B cell (primary cell): Measurements from ENCODE around the gene ATP4B. TPM values are rescaled to one million over a fixed set of nuclear protein-coding genes. Genes with fewer than 3 reads are reported as not detected.

ENCODE experiments used
- ATAC-seq: fragments of 200-7000 bp; cut with Tn5 transposase; one replicate; pipeline ENCODE4 v1.10.0; 2021; ENCODE audit warnings: low read depth, mild to moderate bottlenecking, moderate number of reproducible peaks, moderate library complexity
- CTCF ChIA-PET: fragments of 350-600 bp; sonication (Branson Sonifier 250); formaldehyde crosslinking; loops from one replicate; lab custom pipeline; 2021; ENCODE audit warnings: antibody characterized with exemption, inconsistent platforms; lab: Charles Lee
- POLR2A ChIA-PET: fragments of 350-600 bp; sonication (Branson Sonifier 250); formaldehyde crosslinking; loops from one replicate; lab custom pipeline; 2021; ENCODE audit warnings: antibody characterized with exemption; lab: Charles Lee
- DNase-seq: peaks from one replicate; pipeline ENCODE4 v3.0.0; 2013
- H2AFZ ChIP-seq: 2 replicates; pipeline ENCODE4 v1.6.1; 2012; ENCODE audit warnings: mild to moderate bottlenecking, low read depth, low read length; ENCODE audit not compliant: insufficient read depth, poor library complexity, severe bottlenecking
- H3K27ac ChIP-seq, 2 donors: 1 replicate in 1 of 2; 2 replicates in 1 of 2; pipeline ENCODE4 v1.5.1; 2012 to 2013; ENCODE audit warnings: low read length in 2 of 2, mild to moderate bottlenecking in 2 of 2, moderate library complexity in 1 of 2
- H3K27me3 ChIP-seq, 4 experiments: fragments of 200-600 bp in 1 of 4; sonication (generic) in 1 of 4; replicated peaks in 1 of 4; 1 replicate in 2 of 4; 2 replicates in 2 of 4; pipeline versions ENCODE4 v1.6.1 to v1.7.0; 2013 to 2016; ENCODE audit warnings: low read length in 3 of 4, mild to moderate bottlenecking in 2 of 4, mixed read lengths in 1 of 4, moderate library complexity in 1 of 4; ENCODE audit not compliant: insufficient read depth in 4 of 4, control insufficient read depth in 3 of 4; ENCODE audit errors: control extremely low read depth in 1 of 4
- H3K36me3 ChIP-seq, 2 experiments: replicated peaks in 1 of 2; 1 replicate in 1 of 2; 2 replicates in 1 of 2; pipeline versions ENCODE4 v1.6.1 to v1.7.1; 2013; ENCODE audit warnings: low read length in 1 of 2; ENCODE audit not compliant: insufficient read depth in 2 of 2, control insufficient read depth in 1 of 2; ENCODE audit errors: control extremely low read depth in 1 of 2, extremely low read depth in 1 of 2
- H3K4me1 ChIP-seq, 2 donors: fragments of 200-600 bp in 1 of 2; sonication (generic) in 1 of 2; 1 replicate in 1 of 2; 2 replicates in 1 of 2; pipeline versions ENCODE4 v1.5.1 to v1.6.1; 2013 to 2017; ENCODE audit warnings: low read length in 2 of 2; ENCODE audit not compliant: control insufficient read depth in 2 of 2, insufficient read depth in 2 of 2
- H3K4me2 ChIP-seq: replicated peaks from 2 replicates; pipeline ENCODE3; 2012; ENCODE audit warnings: mild to moderate bottlenecking, low read depth, low read length; ENCODE audit not compliant: poor library complexity, severe bottlenecking
- H3K4me3 ChIP-seq, 5 experiments: fragments of 200-600 bp in 1 of 5; sonication (generic) in 1 of 5; 1 replicate in 3 of 5; 2 replicates in 2 of 5; pipeline versions ENCODE4 v1.5.1 to v1.7.0; 2011 to 2016; ENCODE audit warnings: low read length in 4 of 5, mild to moderate bottlenecking in 4 of 5, low read depth in 2 of 5, control low read depth in 1 of 5, moderate library complexity in 1 of 5; ENCODE audit not compliant: insufficient read depth in 1 of 5; ENCODE audit errors: control extremely low read depth in 1 of 5, extremely low read depth in 1 of 5
- H3K79me2 ChIP-seq: fragments of 200-600 bp; sonication (generic); one replicate; pipeline ENCODE4 v1.6.0; 2016; ENCODE audit warnings: low read length; ENCODE audit not compliant: control insufficient read depth, insufficient read depth
- H3K9ac ChIP-seq: fragments of 200-600 bp; sonication (generic); 2 replicates; pipeline ENCODE4 v1.6.1; 2017; ENCODE audit warnings: mild to moderate bottlenecking, low read length, moderate library complexity
- H3K9me3 ChIP-seq, 3 donors: one replicate each; pipeline versions ENCODE4 v1.6.1 to v1.7.1; 2013; ENCODE audit warnings: low read length in 2 of 3; ENCODE audit not compliant: control insufficient read depth in 2 of 3, insufficient read depth in 1 of 3; ENCODE audit errors: control extremely low read depth in 1 of 3
- H4K20me1 ChIP-seq: 2 replicates; pipeline ENCODE4 v1.6.0; 2012; ENCODE audit warnings: mild to moderate bottlenecking, low read length; ENCODE audit not compliant: insufficient read depth, control insufficient read depth, poor library complexity, severe bottlenecking
- H3K27ac Mint-ChIP-seq: one replicate; pipeline ENCODE4 v1.8.0; 2021; ENCODE audit warnings: mixed read lengths
- H3K27me3 Mint-ChIP-seq: one replicate; pipeline ENCODE4 v1.8.0; 2021; ENCODE audit warnings: mixed read lengths
- H3K4me1 Mint-ChIP-seq: one replicate; pipeline ENCODE4 v1.8.0; 2021; ENCODE audit warnings: mixed read lengths
- H3K4me3 Mint-ChIP-seq: one replicate; pipeline ENCODE4 v1.8.0; 2021; ENCODE audit warnings: mixed read lengths
- H3K9me3 Mint-ChIP-seq: one replicate; pipeline ENCODE4 v1.8.0; 2022; ENCODE audit warnings: mixed read lengths; ENCODE audit not compliant: insufficient read depth
- EZH2 ChIP-seq: IDR thresholded peaks from 2 replicates; pipeline ENCODE4 v1.6.1; 2012; ENCODE audit warnings: borderline replicate concordance, low read depth, mild to moderate bottlenecking, moderate library complexity, low read length; ENCODE audit not compliant: insufficient read depth, poor library complexity, severe bottlenecking
- WGBS: methylation state at CpG from one replicate; pipeline ENCODE4 v1.1.5; 2013; ENCODE audit warnings: missing lambda C conversion rate; ENCODE audit not compliant: insufficient coverage; 5-methylcytosine and 5-hydroxymethylcytosine counted together
- intact Hi-C: fragments of 100-400 bp; cut with micrococcal nuclease; formaldehyde crosslinking; loops from one replicate; pipeline ENCODE4 v1.10.0; 2022
- polyA plus RNA-seq: library from polyadenylated mRNA; depleted of rRNA; stranded (reverse); fragments of >200 nt; gene quantifications from 2 replicates; pipeline ENCODE4 v1.2.3, GENCODE V29; 2012
- total RNA-seq, 2 donors: library from RNA; stranded (reverse); fragments of 120-200 nt in 1 of 2; gene quantifications; 1 replicate in 1 of 2; 2 replicates in 1 of 2; pipeline versions ENCODE4 v1.2.3 to v1.2.4, GENCODE V29; 2013 to 2022
- TF ChIP-seq, protein P1 (sequence below): fragments of 200-600 bp; IDR thresholded peaks from one replicate; pipeline ENCODE4 v1.8.0; 2022; ENCODE audit warnings: antibody characterized with exemption, mild to moderate bottlenecking

Gene ATP4B
- total and polyA plus RNA-seq, 2 donors (not counting 1 experiment from before 2014, with no cell fraction given) = not detected

DNA sequence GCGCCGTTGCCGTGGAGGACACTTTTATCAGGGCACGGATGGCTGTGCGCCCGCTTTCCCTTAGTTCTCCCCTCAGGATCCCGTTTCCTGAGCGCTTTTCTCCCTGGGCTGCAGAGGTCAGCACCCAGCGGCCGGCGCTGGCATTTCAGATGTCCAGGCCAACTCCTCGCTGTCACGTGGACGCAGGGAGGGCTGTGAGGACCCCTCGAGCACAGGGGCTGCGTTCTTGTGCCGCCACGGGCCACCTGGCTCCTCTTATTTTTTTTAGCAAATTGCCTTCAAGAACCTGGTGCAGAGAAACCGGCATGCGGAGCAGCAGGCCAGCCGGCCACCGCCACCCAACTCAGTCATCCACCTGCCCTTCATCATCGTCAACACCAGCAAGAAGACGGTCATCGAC lies 22.3 kb downstream of the ATP4B start:
- peaks cover 9% of the 10 kb centered on the region for H3K79me2 ChIP-seq
- intact Hi-C loops = no loop called here
- no peak overlapping the region for H3K9ac ChIP-seq
- H3K4me3 ChIP-seq = no peak overlapping the region
- no peaks in the 10 kb centered on the region for H3K9me3 ChIP-seq
- WGBS = 98% methylated on average over 24 of the region's 25 CpGs
- ATAC-seq (no peak), DNase-seq (no peak)
- TF ChIP-seq, protein P1, sequence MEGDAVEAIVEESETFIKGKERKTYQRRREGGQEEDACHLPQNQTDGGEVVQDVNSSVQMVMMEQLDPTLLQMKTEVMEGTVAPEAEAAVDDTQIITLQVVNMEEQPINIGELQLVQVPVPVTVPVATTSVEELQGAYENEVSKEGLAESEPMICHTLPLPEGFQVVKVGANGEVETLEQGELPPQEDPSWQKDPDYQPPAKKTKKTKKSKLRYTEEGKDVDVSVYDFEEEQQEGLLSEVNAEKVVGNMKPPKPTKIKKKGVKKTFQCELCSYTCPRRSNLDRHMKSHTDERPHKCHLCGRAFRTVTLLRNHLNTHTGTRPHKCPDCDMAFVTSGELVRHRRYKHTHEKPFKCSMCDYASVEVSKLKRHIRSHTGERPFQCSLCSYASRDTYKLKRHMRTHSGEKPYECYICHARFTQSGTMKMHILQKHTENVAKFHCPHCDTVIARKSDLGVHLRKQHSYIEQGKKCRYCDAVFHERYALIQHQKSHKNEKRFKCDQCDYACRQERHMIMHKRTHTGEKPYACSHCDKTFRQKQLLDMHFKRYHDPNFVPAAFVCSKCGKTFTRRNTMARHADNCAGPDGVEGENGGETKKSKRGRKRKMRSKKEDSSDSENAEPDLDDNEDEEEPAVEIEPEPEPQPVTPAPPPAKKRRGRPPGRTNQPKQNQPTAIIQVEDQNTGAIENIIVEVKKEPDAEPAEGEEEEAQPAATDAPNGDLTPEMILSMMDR = no peak
- TF ChIP-seq EZH2 = no peak
- no peaks in the 10 kb centered on the region for H4K20me1 ChIP-seq
- H3K36me3 ChIP-seq = peaks cover 0 to 82% of the 10 kb centered on the region in 2 experiments
- Mint-ChIP-seq H3K4me3 (no peak overlapping the region), H3K27me3 (no peaks in the 10 kb centered on the region), H3K4me1 (no peaks in the 10 kb centered on the region), H3K27ac (no peak overlapping the region), H3K9me3 (no peaks in the 10 kb centered on the region)
- no peak overlapping the region for H3K27ac ChIP-seq
- ChIA-PET CTCF (no interaction called here), POLR2A (no interaction called here)
- no peaks in the 10 kb centered on the region for H3K27me3 ChIP-seq
- no peaks in the 10 kb centered on the region for H3K4me1 ChIP-seq
- H2AFZ ChIP-seq = no peak overlapping the region
- no peak overlapping the region for H3K4me2 ChIP-seq

DNA sequence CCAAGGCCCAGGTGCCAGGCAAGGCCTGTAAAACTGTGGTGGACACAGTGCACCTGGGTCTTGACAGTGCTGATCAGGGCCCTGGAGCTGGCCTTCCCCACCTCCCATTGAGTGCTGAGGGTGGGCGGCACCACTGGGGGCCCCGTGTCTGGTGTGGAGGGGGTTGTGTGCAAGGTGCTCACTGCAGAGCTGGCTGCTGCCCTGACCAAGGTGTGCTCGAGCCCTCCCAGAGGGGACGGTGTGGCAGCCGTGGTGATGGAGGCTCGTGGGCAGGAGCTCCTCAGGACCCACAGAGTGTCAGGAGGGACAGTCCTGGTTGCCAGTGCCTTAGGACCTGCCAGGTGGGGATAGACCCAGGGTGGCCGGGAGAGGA lies 23.0 kb downstream of the ATP4B start:
- POLR2A ChIA-PET = no interaction called here
- H3K27me3 Mint-ChIP-seq = no peaks in the 10 kb centered on the region
- no peaks in the 10 kb centered on the region for H3K4me1 ChIP-seq
- no peak overlapping the region for H3K9ac ChIP-seq
- no peak overlapping the region for H3K4me2 ChIP-seq
- peaks cover 12% of the 10 kb centered on the region for H3K79me2 ChIP-seq
- H3K4me3 Mint-ChIP-seq = no peak overlapping the region
- H2AFZ ChIP-seq = no peak overlapping the region
- peaks cover 0 to 82% of the 10 kb centered on the region in 2 experiments for H3K36me3 ChIP-seq
- no peaks in the 10 kb centered on the region for H3K4me1 Mint-ChIP-seq
- H4K20me1 ChIP-seq = no peaks in the 10 kb centered on the region
- CTCF ChIA-PET = no interaction called here
- intact Hi-C loops = no loop called here
- no peak overlapping the region for H3K27ac Mint-ChIP-seq
- ATAC-seq = no peak
- H3K4me3 ChIP-seq = no peak overlapping the region
- no peaks in the 10 kb centered on the region for H3K27me3 ChIP-seq
- no peak overlapping the region for H3K27ac ChIP-seq
- H3K9me3 Mint-ChIP-seq = no peaks in the 10 kb centered on the region
- no peak for DNase-seq
- no peaks in the 10 kb centered on the region for H3K9me3 ChIP-seq
- TF ChIP-seq, protein P1 = no peak
- TF ChIP-seq EZH2 = no peak
- 92% methylated on average over 7 of the region's 7 CpGs for WGBS
